Hematopoietic multipotent progenitor cell treated with erythropoietin and hydrocortisone succinate and interleukin-3 and kit ligand, for 8 days (in vitro differentiated cells): ENCODE results near the gene CLTC.
A peak's percentile ranks its signal among the peaks of the same experiment; 100 is the strongest.
"Not testable (repeated sequence)": the region's sequence is repeated elsewhere in the genome, so short reads cannot be mapped to it uniquely, and the experiment has no call there.

ENCODE experiments used
- DNase-seq: peaks from one replicate; pipeline ENCODE4 v3.0.0-alpha.2; 2015

CLTC gene

DNA sequence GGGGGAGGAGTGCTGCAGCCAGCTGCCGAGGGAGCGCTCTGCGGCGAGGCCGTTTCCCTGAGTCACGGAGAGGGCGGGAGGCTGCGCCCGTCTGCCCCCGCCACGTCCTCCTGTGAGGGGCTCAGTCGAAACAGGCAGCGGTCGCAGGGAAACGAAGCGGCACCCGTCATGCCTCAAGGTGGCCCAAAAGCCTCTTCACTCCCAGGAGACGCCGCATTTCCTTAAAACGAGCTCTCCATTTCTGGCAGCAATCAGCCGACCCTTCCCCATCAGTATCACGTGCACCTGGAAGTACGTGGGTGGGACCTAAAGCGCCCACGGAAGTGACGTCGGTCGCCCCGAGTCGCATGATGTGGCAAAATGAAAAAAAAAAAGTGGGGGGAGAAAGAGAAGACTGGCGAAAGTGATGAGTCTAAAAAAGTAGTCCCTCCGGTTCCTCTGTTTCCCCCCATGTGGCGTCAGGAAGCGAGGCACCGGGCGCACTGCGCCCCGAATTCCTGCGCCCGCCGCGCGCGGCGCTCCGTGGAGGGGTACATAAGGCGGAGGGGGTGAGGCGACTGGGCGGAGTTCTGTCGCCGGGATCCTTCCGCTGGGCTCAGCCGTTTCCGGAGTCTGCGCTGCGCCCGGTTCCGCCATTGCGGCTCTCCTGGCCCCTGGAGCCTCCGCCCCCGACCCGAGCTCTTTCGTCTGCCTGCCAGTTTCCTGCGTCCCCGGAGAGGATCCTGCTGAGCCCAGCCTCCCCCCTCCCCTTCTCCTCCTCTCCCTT, at the start of gene CLTC:
Gene CLTC, plus strand, starts transcription at position 598 of the 766 bp plus-strand sequence. CDS start 237 bp downstream, outside the sequence.
- DNase-seq, result peak; percentile 98

- DNase-seq, result no peak
These were observed 47.3 kb upstream of the CLTC start for GRCh38 chr17:59572301-59572924.

- DNase-seq, result not testable (repeated sequence)
These were observed 35.5 kb upstream of the CLTC start for GRCh38 chr17:59584168-59584567.

- no peak for DNase-seq
These were observed 19.5 kb upstream of the CLTC start for GRCh38 chr17:59600169-59600568.

- DNase-seq, result no peak
These were observed 18.6 kb upstream of the CLTC start for GRCh38 chr17:59601130-59601529.

GRCh38 chr17:59607061-59607460, 12.6 kb upstream of the CLTC start:
- no peak for DNase-seq

- DNase-seq, result peak; percentile 58
These were observed 11.8 kb upstream of the CLTC start for GRCh38 chr17:59607817-59608403.

GRCh38 chr17:59611503-59611902, 8.2 kb upstream of the CLTC start:
- no peak for DNase-seq

DNA sequence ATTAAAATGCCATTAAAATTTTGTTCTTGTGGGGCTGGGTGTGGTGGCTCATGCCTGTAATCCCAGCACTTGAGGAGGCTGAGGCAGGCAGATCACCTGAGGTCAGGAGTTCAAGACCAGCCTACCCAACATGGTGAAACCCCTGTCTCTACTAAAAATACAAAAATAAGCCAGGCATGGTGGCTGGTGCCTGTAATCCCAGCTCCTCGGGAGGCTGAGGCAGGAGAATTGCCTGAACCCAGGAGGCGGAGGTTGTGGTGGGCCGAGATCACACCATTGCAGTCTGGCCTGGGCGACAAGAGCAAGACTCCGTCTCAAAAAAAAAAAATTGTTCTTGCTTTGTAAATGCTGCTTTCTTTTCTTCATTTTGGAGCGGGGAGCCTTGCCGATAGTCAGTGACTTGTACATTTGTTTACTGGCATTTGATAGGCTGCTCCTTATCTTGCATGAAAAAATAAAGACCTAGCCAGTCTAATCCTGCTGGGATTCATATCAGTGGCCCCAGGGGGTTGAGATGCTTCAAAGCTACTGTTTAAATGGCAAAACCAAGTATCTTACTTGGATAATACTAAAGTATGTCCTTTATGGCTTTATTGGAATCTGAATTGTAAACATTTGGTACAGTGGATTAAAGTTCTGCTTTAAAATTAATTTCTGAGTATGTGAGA, 3.3 kb upstream of the CLTC start:
- DNase-seq, result peak; percentile 68

DNA sequence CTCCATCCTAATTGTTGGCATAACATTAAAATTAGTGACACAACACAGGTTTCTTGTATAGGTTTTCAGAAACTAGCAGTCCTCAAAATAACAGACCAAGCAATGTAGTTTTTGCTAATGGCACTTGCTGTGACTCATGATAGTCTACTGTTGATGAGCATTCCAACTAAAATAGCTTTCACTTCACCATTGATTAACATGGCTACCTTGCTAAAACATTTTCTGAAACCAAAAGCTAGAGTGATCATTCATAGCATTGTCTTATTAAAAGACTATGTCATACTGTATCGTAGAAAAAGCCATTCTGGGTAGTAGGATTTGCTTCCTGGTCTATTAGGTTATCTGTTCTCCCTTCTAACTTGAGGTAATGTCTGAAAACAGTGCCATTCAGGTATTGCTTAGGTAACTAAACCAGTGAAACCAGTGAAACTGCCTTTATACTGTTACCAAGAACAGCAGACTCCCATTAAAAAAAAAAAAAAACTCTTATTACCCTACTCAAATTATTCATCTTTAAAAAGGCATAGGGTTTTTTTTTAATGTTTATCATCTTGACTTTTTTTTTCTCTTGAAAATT, 2.5 kb upstream of the CLTC start:
- DNase-seq, result no peak

- DNase-seq, result no peak
These were observed 729 bp upstream of the CLTC start for GRCh38 chr17:59619035-59619297.

DNA sequence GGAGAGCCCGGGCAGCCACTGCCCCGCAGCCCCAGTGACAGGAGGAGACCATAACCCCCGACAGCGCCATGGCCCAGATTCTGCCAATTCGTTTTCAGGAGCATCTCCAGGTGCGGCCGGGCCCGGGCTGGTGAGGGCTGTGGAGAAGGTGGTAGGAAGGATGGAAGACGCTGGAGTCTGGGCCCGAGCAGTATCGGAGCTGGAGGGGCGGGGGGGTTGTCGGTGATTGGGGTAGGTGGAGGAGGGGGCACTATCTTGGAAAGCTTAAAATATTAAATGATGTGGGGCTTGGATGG, 317 bp downstream of the CLTC start:
- DNase-seq, result no peak

DNA sequence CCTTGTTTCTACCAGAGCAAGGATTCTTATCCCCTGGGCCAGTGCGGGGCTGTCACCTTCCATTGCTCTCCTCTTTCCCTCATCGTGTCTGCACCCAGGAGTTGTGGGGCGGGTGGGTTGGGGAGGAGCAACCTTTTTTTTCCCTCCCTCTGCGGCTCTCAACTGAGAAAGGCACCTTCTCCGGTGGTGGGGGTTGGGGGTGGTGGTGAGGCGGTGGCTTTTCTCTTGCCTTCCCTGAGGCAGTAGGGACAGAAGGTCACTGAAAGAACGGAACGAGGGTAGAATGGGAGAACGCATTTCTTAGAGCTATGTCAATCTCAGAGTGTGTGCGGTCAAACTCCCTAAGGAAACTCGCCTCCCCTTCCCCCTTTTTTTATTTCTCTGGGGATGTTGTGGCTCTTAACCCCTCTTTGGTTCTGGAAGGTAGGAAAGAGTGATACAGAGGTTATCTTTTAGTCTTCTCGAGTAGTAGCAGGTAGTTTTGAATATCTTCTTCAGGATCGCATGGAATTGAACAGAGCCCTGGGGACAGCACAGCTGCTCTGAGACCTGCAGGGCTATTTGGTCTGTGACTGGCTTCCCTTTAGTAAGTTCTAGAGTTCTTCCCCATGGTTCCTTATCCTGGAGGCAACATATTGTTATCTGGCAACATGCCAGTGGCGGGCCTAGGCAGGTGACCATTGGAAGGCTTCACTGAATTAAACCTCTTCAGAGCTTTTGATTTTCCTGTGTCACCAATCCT, 994 bp downstream of the CLTC start:
- peak; percentile 84 for DNase-seq

GRCh38 chr17:59621771-59622170, 2.1 kb downstream of the CLTC start:
- DNase-seq, result no peak

GRCh38 chr17:59623151-59623550, 3.5 kb downstream of the CLTC start:
- no peak for DNase-seq

- DNase-seq, result no peak
These were observed 7.1 kb downstream of the CLTC start for GRCh38 chr17:59626756-59627155.

GRCh38 chr17:59627274-59627673, 7.6 kb downstream of the CLTC start:
- peak; percentile 38 for DNase-seq

DNA sequence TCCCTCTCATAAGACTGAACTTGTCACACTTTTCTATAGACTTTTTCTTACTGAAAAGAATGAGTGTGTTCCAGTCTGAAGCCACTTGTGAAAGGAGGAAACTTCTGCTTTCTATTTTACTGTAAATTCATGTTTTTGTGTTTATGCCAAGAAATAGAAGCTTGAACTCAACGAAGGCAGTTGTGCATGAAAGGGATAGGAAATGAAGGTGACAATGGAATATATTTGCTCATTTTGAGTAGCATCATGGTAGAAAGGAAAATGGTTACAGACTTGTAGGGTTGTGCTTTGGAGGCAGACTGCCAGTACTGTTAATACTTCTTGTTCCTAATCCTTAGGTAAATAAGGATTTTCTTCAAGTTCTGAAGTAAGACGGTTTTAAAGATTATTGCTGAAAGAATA, 8.1 kb downstream of the CLTC start:
- DNase-seq, result peak; percentile 18

- DNase-seq, result no peak
These were observed 9.5 kb downstream of the CLTC start for GRCh38 chr17:59629174-59629573.

DNA sequence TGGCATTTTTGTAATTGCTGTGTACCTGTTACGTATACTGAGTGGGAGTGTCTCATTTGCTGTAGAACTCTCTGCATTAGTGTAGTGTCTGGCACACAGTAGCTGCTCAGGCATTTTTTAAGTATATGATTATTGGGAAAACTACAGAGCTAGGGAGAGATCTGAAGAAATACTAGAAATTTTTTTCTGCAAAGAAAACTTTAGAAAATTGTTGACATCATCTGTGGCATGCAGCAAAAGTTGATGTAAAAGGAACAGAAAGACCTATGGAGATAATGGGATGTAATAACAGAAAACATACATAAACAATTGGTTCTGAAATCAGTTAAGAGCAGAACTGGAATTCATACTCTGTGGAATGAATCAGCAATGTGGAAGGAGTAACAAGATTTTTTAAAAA, 11.6 kb downstream of the CLTC start:
- no peak for DNase-seq

DNA sequence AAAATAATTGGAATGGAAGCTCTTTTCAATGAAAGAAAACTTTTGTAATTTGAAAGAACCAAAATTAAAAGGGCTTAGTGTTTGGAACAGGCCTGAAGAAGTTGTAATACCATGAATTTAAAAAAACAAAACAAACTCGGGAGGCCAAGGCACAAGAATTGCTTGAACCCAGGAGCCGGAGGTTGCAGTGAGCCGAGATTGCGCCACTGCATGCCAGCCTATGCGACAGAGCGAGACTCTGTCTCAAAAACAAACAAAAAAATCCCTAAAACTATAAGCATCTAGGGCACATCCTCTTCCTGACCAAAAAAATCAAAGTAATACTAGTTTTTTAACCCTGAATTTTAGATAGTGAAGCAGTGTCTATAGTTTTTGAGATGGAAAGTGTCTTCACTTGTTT, 12.7 kb downstream of the CLTC start:
- no peak for DNase-seq

GRCh38 chr17:59633658-59634359, 14.1 kb downstream of the CLTC start:
- DNase-seq, result peak; percentile 6
